Measurements from ENCODE around the gene ZIC1. TPM values are rescaled to one million over a fixed set of nuclear protein-coding genes. Genes with fewer than 3 reads are reported as not detected.

Gene ZIC1
- total RNA-seq, 1 experiment from 2014 or later = not detected

- no peak overlapping the region for H3K4ac ChIP-seq (ENCODE audit: low read depth, low read length)
- no peak overlapping the region for H4K5ac ChIP-seq (ENCODE audit: insufficient read length, low read depth, low read length)
- no peak overlapping the region for H2BK120ac ChIP-seq (ENCODE audit: low read depth, low read length, poor library complexity, severe bottlenecking)
- no peak for DNase-seq
- no peaks in the 10 kb centered on the region; a peak in 1 of 5 replicates for H3K9me3 Mint-ChIP-seq
- H3K56ac ChIP-seq (ENCODE audit: insufficient read length, low read depth, low read length) = no peak overlapping the region
- H4K91ac ChIP-seq (ENCODE audit: insufficient read length, low read depth, low read length) = no peak overlapping the region
- no peak for TF ChIP-seq CTCF (conservative IDR thresholded peaks at IDR 0.05)
- no peak overlapping the region for H3K4me2 ChIP-seq (ENCODE audit: insufficient read depth, insufficient read length, low read length)
- no peak overlapping the region for H3K27ac ChIP-seq (ENCODE audit: insufficient read length, low read depth, low read length)
- H2BK5ac ChIP-seq (ENCODE audit: insufficient read length, low read length) = no peak overlapping the region
- no peaks in the 10 kb centered on the region; a peak in 1 of 7 replicates for H3K36me3 Mint-ChIP-seq (ENCODE audit: insufficient read depth in 1 of 3, low read depth in 3 of 3)
- H3K27ac Mint-ChIP-seq = 0 out of 7 replicates have a peak overlapping the region, but pooled peaks of 1 of the 3 experiments have one; percentile 42
- H3K9ac ChIP-seq (ENCODE audit: extremely low read depth, insufficient read length, low read length) = no peak overlapping the region
- H3K23ac ChIP-seq (ENCODE audit: insufficient read length, low read depth, low read length) = no peak overlapping the region
- H3K9me3 ChIP-seq (ENCODE audit: control insufficient read depth, low read depth, low read length) = no peaks in the 10 kb centered on the region
- WGBS (ENCODE audit: extremely low coverage, insufficient read length, low lambda C conversion rate) = no CpG with 5 or more reads among the region's 10 CpGs
- H3K4me1 ChIP-seq (ENCODE audit: insufficient read depth, low read length) = peaks cover 9% of the 10 kb centered on the region; the same call in 1 of the 2 replicates
- no peak overlapping the region for H2BK20ac ChIP-seq (ENCODE audit: low read depth, low read length, poor library complexity, severe bottlenecking)
- H3K27me3 Mint-ChIP-seq (ENCODE audit: low read depth) = peaks cover 97% of the 10 kb centered on the region
- peaks cover 53% of the 10 kb centered on the region for H3K27me3 ChIP-seq (ENCODE audit: insufficient read depth, low read length)
- no peak overlapping the region for H2BK12ac ChIP-seq (ENCODE audit: insufficient read length, low read depth, low read length)
- no peak overlapping the region for H2BK15ac ChIP-seq (ENCODE audit: low read depth, low read length)
- no peaks in the 10 kb centered on the region for H3K79me2 ChIP-seq (ENCODE audit: insufficient read depth, low read length)
- H3K4me1 Mint-ChIP-seq = peaks cover 65 to 82% of the 10 kb centered on the region in 2 experiments
- H4K20me1 ChIP-seq (ENCODE audit: control insufficient read depth, insufficient read depth, insufficient read length) = no peaks in the 10 kb centered on the region
- H3K79me1 ChIP-seq (ENCODE audit: insufficient read depth, low read depth, low read length, poor library complexity, severe bottlenecking) = no peaks in the 10 kb centered on the region
- H3K18ac ChIP-seq (ENCODE audit: insufficient read length, low read depth, low read length) = no peak overlapping the region
- no peak overlapping the region for H3K14ac ChIP-seq (ENCODE audit: insufficient read depth, low read length)
- H3K23me2 ChIP-seq (ENCODE audit: insufficient read length, low read depth, low read length, poor library complexity, severe bottlenecking) = peaks cover 10% of the 10 kb centered on the region
- no peak overlapping the region for H2AK5ac ChIP-seq (ENCODE audit: insufficient read length, low read length)
- H4K8ac ChIP-seq (replicated peaks; ENCODE audit: insufficient read length, low read depth, low read length) = no peak overlapping the region
- H3T11ph ChIP-seq (ENCODE audit: low read length) = no peak overlapping the region
- H3K4me3 Mint-ChIP-seq = no peak overlapping the region
- no peak overlapping the region for H2AFZ ChIP-seq (ENCODE audit: low read length)
These were observed 29.5 kb upstream of the ZIC1 start for GRCh38 chr3:147379651-147380050.
